ENCODE measurements around the gene ARL8A.
A peak's percentile ranks its signal among the peaks of the same experiment; 100 is the strongest.

Gene ARL8A

DNA sequence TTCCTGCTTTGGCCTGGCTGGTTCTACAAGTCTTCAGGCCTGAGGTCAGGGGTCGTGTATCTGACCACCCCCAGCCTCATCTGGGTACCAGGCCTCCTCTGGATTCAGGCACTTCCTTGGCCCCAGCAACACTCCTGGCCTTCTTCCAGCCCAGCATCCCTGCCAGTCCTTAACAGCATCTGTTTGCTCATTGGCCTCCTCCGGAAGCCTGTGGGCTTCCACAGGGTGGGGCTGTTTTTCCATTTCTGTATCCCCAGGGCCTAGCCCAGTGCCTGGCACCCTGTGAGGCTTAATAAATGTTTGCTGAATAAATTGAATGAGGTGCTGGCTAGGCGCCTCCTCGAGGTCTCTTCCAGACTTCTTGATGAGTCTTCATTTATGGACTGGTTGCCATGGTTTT lies 43.4 kb downstream of the ARL8A start:
- TF ChIP-seq, protein P1, sequence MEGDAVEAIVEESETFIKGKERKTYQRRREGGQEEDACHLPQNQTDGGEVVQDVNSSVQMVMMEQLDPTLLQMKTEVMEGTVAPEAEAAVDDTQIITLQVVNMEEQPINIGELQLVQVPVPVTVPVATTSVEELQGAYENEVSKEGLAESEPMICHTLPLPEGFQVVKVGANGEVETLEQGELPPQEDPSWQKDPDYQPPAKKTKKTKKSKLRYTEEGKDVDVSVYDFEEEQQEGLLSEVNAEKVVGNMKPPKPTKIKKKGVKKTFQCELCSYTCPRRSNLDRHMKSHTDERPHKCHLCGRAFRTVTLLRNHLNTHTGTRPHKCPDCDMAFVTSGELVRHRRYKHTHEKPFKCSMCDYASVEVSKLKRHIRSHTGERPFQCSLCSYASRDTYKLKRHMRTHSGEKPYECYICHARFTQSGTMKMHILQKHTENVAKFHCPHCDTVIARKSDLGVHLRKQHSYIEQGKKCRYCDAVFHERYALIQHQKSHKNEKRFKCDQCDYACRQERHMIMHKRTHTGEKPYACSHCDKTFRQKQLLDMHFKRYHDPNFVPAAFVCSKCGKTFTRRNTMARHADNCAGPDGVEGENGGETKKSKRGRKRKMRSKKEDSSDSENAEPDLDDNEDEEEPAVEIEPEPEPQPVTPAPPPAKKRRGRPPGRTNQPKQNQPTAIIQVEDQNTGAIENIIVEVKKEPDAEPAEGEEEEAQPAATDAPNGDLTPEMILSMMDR (conservative IDR thresholded peaks at IDR 0.05), result no peak
- no peak overlapping the region for H3K27ac ChIP-seq

DNA sequence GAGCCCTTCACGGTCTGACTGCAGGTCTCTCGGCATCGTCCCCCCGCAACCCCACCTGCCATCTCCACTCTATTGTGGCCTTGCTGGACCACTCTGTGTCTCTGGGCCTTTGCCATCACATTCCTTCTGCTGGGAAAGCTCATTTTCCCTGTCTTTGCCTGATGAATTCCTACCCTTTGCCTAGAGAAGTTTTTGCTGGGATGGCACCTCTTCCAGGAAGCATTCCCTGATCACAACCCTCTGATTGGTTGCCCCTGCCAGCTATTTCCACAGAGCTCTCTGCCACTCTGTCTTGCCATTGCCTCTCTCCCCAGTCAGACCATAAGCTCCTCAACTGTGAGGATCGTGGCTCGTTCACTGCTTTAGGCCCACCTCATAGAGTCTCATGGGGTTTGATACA lies 50.7 kb downstream of the ARL8A start:
- TF ChIP-seq, protein P1 (conservative IDR thresholded peaks at IDR 0.05), result no peak
- no peak overlapping the region for H3K27ac ChIP-seq

DNA sequence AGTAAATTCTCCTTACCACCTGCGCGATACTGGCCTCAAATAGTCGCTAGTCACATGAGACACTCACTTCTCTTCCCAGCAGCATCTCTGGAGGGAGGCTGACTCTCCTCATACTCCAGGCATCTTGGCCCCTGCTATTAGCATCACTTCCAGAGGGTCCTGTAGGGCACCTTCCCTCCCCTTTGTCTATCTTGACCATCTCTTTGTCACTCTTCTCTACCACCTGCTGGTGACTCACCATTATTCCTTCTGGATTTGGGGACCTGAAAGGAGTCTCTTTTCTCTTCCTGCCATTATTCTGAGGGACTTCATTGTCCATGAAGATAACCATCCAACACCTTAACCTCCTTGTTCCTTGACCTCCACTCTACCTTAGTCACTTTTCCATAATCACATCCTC lies 53.5 kb downstream of the ARL8A start:
- TF ChIP-seq, protein P1 (conservative IDR thresholded peaks at IDR 0.05), result peak; percentile 41
- no peak overlapping the region for H3K27ac ChIP-seq

DNA sequence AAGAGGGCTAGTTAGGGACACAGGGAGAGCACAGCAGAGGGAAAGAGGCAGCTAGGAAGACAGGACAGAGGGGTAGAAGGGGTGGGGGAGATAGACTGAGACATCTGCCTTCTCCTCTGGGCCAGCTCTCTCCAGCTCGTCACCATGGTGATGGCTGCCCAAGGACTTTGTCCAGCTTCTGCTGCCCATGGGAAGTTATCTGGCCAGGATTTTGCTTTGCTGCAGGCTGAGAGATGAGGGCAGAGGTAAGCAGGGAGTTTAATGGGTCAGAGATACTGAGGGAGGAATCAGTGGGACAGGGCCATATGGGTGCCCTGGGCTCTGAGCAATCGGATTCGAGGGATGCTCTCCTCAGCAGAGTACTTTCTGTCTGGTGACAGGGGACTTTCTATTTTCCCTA lies 56.3 kb downstream of the ARL8A start:
- H3K27ac ChIP-seq, result peak overlapping the region; percentile 42; the same call in 1 of the 2 replicates
- TF ChIP-seq, protein P1 (conservative IDR thresholded peaks at IDR 0.05), result no peak

DNA sequence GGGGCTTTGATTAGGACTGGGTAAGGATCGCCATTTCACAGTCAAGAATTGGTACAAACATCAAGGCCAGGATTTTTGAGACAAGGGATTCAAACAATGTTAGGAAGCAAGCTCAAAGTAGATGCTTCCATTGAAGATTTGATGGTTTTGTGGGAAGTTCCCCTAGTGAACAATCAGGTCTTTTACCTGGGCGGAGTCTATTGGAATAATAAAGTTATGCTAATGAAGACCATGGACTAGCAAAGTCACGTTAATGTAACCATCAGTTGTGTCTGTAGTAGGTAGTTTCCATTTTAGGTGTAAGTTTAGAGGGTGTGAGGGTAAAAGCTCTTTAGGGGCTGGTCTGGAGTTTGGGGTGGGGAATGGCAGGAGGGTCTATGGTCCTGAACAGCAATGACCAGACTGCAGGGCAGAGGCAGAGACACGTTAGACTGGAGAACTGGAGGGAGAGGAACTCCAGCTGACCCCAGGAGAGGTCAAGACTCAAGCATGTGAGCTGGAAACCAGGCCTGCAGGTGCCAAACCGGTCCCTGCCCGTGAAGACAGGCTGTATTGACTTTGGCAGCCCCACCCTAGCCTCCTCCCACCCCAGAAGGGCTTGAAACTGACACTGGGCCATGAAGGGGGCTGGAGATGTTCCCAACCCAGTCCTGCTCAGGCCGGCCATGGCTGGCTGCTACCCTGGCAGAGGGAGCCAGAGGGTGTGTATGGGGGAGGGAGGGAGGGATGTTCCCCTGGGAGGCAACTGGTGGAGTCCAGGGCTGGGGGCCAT lies 57.8 kb downstream of the ARL8A start:
- TF ChIP-seq, protein P1 (conservative IDR thresholded peaks at IDR 0.05), result no peak
- H3K27ac ChIP-seq, result peak overlapping the region; percentile 42; the same call in 1 of the 2 replicates

DNA sequence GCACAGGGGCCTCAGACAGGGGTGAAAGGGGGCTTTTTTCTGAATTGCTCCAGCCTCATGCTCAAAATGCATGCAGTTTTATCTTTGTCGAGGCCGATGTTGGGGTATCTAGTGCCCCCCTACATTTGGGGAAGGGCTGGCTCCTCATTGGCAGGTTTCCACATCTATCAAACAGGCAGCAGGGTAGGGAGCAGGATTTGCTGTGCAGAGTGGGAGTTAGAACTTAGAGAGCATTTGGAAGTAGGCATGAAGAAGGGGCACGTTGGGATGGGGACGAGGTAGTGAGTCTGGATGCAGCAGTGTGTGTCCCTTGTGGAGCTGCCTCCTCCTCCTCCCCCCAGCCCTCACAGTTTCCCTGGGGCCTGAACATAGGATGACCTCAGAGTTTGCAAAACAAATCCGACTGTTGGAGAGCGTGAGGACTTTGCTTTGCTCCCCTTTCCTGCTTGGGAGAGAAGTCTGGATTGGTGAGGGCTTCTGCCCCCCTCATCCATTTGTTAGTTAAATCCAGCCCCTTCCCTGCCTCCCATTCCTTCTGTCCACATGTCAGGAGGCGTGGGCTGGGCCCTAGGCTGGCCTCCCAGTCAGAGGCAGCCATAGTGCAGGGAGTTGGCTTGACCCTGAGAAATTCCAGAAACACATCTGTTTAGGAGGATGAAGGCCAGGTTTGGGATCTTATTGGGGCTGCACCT lies 58.7 kb downstream of the ARL8A start:
- TF ChIP-seq, protein P1 (conservative IDR thresholded peaks at IDR 0.05), result no peak
- peak overlapping the region; percentile 42; the same call in 1 of the 2 replicates for H3K27ac ChIP-seq

DNA sequence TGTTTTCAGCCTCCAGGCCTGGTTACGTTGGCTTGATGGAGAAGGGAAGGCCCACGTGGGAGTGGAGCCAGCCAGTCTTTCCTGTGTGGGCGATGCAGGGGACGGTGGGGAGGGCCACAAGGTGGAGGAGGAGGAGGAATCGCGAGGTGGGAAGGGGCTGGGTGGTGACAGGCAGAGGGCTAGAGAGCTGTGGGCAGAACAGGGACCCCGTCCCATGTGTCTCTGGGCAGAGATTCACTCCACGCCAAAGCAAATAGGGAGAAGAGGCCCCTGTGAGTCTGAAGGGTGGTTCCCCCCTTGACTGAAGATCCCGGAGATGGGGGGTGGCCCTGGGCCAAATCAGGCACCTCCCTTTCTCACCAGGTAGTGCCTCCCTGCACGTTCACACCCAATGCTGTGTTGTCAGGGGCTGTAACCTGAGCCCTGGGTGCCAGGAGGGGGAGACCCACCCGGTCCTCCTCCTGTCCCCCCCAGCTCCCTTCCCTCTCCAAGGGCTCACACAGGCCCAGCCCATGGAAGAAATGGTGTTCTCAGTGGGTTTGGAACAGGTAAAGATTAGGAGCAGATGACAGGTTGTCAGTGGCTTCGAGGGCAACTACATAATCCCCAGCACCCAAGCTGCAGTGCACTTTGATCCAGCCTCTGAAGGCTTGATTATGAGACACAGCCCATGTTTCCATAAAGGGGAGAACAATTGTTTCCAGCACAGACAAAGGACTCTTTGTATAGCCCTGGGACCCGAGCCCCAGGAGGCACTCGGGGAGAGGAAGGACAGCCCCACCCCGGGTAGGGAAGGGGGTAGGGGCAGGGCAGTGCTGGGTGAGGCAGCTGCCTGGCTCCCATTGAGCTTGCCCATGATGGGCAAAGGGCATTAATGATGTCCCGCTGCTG lies 59.5 kb downstream of the ARL8A start:
- H3K27ac ChIP-seq, result peak overlapping the region; percentile 3; the same call in 1 of the 2 replicates
- TF ChIP-seq, protein P1 (conservative IDR thresholded peaks at IDR 0.05), result no peak
